HCT116 (cell line): ENCODE measurements around the gene MIB2.

Source experiments
- EZH2phosphoT487 ChIP-seq: fragments of 200-600 bp; IDR thresholded peaks from 2 replicates; pipeline ENCODE4 v1.6.1; 2018; ENCODE audit warnings: antibody characterized with exemption, borderline replicate concordance
- POLR2A ChIP-seq: IDR thresholded peaks from 2 replicates; pipeline ENCODE4 v1.7.0; 2011; ENCODE audit warnings: borderline replicate concordance; ENCODE audit not compliant: insufficient read depth, insufficient read length; ENCODE audit errors: extremely low read depth
- POLR2AphosphoS5 ChIP-seq: IDR thresholded peaks from 2 replicates; pipeline ENCODE4 v1.6.1; 2011; ENCODE audit warnings: mild to moderate bottlenecking, low read depth, low read length, moderate library complexity
- RAD21 ChIP-seq: IDR thresholded peaks from 2 replicates; pipeline ENCODE4 v1.6.1; 2012; ENCODE audit warnings: low read depth, mild to moderate bottlenecking
- SRF ChIP-seq: IDR thresholded peaks from 2 replicates; pipeline ENCODE4 v1.6.1; 2012; ENCODE audit warnings: low read depth
- YY1 ChIP-seq: IDR thresholded peaks from 2 replicates; pipeline ENCODE4 v1.6.1; 2011; ENCODE audit warnings: low read length, low read depth, moderate library complexity, mild to moderate bottlenecking; ENCODE audit not compliant: insufficient replicate concordance; ENCODE audit errors: extremely low read depth

GRCh38 chr1:1605724-1606123 is 9.6 kb upstream of the MIB2 start:
- TF ChIP-seq POLR2AphosphoS5 (no peak), YY1 (no peak), RAD21 (no peak), EZH2phosphoT487 (no peak), POLR2A (no peak), SRF (no peak)
